Body of pancreas (tissue), 4 donors: ENCODE results near the gene TAGLN2. TPM values are rescaled to one million over a fixed set of nuclear protein-coding genes. Genes with fewer than 3 reads are reported as not detected.

ENCODE experiments used
- ATAC-seq: fragments of 150-250 bp; one replicate; pipeline ENCODE4 v1.9.1; 2016
- DNase-seq, 4 donors: peaks; one replicate each; pipeline ENCODE4 v3.0.0-alpha.2; 2019
- H3K27ac ChIP-seq, 4 donors: fragments of 200-600 bp; sonication (generic); 1 replicate in 3 of 4; 2 replicates in 1 of 4; pipeline versions ENCODE4 v1.5.1 to v1.6.1; 2016 to 2019; ENCODE audit warnings: mild to moderate bottlenecking in 1 of 4, mixed read lengths in 1 of 4, moderate library complexity in 1 of 4
- H3K27me3 ChIP-seq, 2 donors: fragments of 200-600 bp; sonication (generic); one replicate each; pipeline ENCODE4 v1.6.0; 2016; ENCODE audit warnings: mild to moderate bottlenecking in 1 of 2
- H3K36me3 ChIP-seq, 2 donors: fragments of 200-600 bp; sonication (generic); replicated peaks in 1 of 2; 2 replicates each; pipeline ENCODE4 v1.5.1; 2016; ENCODE audit warnings: low read depth in 2 of 2; ENCODE audit not compliant: insufficient read depth in 1 of 2
- H3K4me1 ChIP-seq: fragments of 200-600 bp; sonication (generic); one replicate; pipeline ENCODE4 v1.6.0; 2016
- H3K4me3 ChIP-seq, 2 donors: fragments of 200-600 bp; sonication (generic); 1 replicate in 1 of 2; 2 replicates in 1 of 2; pipeline ENCODE4 v1.5.1; 2016 to 2019
- H3K9me3 ChIP-seq, 3 donors: fragments of 200-600 bp; sonication (generic); 1 replicate in 2 of 3; 2 replicates in 1 of 3; pipeline ENCODE4 v1.5.1; 2016
- POLR2A ChIP-seq, 3 donors: fragments of 450-650 bp; IDR thresholded peaks; one replicate each; pipeline ENCODE4 v1.6.1; 2016; ENCODE audit warnings: antibody characterized with exemption in 3 of 3, mild to moderate bottlenecking in 2 of 3
- WGBS, 2 donors: methylation state at CpG; one replicate each; pipeline ENCODE4 v1.1.5; 2017; 5-methylcytosine and 5-hydroxymethylcytosine counted together
- intact Hi-C: fragments of 100-400 bp; cut with DNase I; formaldehyde crosslinking; loops from one replicate; pipeline ENCODE4 v1.15.1; 2023
- total RNA-seq, 2 donors: library from RNA; depleted of rRNA; stranded (reverse); fragments of >200 nt; gene quantifications; one replicate each; pipeline ENCODE4 v1.1.0, GENCODE V29; 2016
- TF ChIP-seq, protein P1 (sequence below), 7 experiments: fragments of 450-650 bp in 4 of 7; fragments of 200-600 bp in 3 of 7; sonication (generic) in 3 of 7; IDR thresholded peaks; one replicate each; pipeline ENCODE4 v1.5.1; 2016 to 2019; ENCODE audit warnings: antibody characterized with exemption in 7 of 7

Gene TAGLN2
- total RNA-seq, 2 donors from 2014 or later = 63.0 to 118 TPM

DNA sequence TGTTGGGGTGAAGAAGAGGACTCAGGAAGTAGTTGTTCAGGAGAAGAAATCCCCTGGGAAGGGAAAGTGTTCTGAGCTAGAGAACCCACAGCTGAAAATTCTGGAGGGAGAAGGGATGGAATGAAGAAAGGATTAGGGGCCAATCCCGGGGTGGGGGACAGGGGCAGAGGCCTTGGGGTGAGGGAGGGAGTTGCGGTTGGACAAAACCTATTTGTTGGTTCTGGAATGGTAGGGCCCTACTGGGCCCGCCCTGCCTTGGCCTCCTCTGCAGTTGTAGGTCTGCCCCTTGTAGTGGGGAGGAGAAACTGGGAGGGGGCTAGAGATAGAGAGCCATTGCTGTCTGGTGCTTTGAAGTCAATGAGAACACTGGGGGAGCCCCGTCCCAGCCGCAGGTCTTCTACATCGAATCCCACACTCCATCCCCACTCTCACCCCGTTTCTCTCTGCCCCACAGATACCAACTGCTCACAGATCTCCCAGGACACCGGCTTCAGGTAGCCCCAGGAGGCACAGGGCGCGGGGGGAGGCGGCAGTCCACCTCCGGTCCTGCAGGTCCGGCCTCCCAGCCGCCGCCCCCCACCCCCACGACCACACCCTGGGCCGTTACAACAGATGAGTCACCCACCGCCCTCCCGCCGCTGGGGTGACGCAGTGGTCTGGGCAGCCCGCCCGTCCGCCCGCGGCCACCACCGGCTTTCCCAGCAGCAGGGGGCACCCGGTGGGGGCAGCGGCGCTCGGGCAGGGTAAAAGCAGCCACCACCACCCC is 1.1 kb downstream of the TAGLN2 start:
- H3K27ac ChIP-seq = peak overlapping the region; percentile 94 to 99 (median 97)
- ATAC-seq (peak; percentile 68), DNase-seq (peak; percentile 91 to 96 (median 92))
- H3K4me3 ChIP-seq = peak overlapping the region; percentile 49 to 54
- intact Hi-C loops = no loop called here
- H3K36me3 ChIP-seq = peaks cover 0 to 8% of the 10 kb centered on the region in 2 donors
- peak in 1 of 3 donors; percentile 71 for TF ChIP-seq POLR2A (IDR thresholded peaks at IDR 0.05)
- TF ChIP-seq, protein P1, sequence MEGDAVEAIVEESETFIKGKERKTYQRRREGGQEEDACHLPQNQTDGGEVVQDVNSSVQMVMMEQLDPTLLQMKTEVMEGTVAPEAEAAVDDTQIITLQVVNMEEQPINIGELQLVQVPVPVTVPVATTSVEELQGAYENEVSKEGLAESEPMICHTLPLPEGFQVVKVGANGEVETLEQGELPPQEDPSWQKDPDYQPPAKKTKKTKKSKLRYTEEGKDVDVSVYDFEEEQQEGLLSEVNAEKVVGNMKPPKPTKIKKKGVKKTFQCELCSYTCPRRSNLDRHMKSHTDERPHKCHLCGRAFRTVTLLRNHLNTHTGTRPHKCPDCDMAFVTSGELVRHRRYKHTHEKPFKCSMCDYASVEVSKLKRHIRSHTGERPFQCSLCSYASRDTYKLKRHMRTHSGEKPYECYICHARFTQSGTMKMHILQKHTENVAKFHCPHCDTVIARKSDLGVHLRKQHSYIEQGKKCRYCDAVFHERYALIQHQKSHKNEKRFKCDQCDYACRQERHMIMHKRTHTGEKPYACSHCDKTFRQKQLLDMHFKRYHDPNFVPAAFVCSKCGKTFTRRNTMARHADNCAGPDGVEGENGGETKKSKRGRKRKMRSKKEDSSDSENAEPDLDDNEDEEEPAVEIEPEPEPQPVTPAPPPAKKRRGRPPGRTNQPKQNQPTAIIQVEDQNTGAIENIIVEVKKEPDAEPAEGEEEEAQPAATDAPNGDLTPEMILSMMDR (IDR thresholded peaks at IDR 0.05) = peak in 3 of 7 experiments; percentile 12 to 20 (median 15)
- H3K27me3 ChIP-seq = no peaks in the 10 kb centered on the region
- 1 to 5% methylated on average over 7 to 29 of the region's 31 CpGs for WGBS, 2 donors
- no peaks in the 10 kb centered on the region for H3K9me3 ChIP-seq
- H3K4me1 ChIP-seq = peaks cover 60% of the 10 kb centered on the region

DNA sequence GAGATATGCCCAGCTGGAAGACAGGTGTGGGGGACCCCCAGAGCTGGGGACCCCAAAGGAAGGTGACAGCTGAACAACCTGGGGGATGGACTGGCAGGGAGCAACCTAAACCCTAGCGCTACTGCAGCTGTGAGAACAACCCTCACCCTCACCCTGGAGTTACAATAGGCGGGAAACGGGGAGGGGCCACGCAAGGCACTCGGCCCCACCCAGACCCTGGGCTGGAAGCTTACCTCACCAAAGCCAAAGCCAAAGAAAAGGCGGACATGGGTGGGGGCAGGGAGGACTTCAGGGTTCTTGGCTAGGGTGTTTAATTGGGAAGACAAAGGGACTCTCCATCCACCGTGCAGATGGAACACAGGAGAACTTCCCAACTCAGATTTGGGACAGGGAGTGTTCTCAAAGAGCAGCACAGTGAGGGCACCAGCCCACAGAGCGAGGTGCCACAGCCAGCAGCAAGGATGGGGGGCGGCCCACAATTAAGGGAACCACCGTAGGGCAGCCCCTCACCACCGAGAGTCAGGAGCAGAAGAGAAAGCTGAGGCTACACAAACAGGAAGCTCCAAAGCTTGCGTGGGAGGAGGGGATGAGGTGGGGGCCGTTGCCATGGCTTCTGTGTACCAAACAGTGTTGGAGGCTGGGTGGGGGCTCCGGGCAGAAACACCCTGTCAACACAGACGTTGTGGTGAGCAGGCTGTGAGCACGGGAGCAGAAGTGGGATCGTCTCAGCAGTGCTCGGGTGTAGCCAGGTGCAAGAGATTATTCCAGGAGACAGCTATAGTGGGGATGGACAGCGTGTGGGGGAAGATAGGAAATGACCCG is 1.9 kb downstream of the TAGLN2 start:
- 8 to 11% methylated on average over 15 to 20 of the region's 20 CpGs for WGBS, 2 donors

DNA sequence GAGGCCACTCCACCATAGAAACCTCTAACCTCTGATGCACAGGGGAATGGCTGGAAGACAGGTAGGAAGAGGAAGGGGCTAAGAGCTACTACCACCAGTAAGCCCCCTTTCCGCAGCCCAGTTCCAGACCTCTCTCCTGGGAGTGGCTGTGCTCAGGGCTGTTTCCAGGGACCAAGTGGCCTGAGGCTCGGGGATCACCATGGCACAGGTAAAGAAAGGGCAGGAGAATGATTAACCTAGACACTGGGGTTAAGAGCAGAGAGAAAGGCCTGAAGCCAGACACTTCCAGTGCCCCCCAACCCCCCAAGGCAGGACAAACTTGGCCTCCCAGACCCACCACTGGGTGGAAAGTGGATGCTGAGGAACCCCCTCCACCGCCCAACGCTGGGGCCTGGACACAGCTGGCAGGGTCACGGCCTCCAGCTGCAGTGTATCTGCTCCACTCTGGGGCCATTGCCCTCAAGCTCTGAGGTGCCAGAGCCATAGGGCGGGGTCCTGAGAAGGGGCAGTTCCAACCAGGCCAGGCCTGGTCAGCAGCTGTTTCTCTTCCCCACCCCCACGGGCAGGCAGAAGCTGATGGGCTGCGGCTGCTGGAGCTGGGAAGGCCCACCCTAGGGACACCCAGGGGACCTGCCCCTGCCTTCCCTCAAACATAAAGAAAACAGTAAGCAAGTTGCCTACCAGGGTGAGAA is 2.6 kb downstream of the TAGLN2 start:
- ATAC-seq (no peak), DNase-seq (peak; percentile 46 to 58 (median 49))
- Histone ChIP-seq H3K9me3 (no peaks in the 10 kb centered on the region), H3K4me1 (peaks cover 59% of the 10 kb centered on the region), H3K36me3 (peaks cover 4 to 18% of the 10 kb centered on the region in 2 donors), H3K27me3 (no peaks in the 10 kb centered on the region), H3K27ac (peak overlapping the region; percentile 94 to 99 (median 97)), H3K4me3 (no peak overlapping the region)
- intact Hi-C loops = no loop called here
- TF ChIP-seq POLR2A (IDR thresholded peaks at IDR 0.05) = no peak
- TF ChIP-seq, protein P1 (IDR thresholded peaks at IDR 0.05) = no peak
- 31 to 34% methylated on average over 6 to 8 of the region's 8 CpGs for WGBS, 2 donors

More for the DNA sequence above, 1.9 kb downstream of the TAGLN2 start:
- intact Hi-C loops = no loop called here
- Histone ChIP-seq H3K9me3 (no peaks in the 10 kb centered on the region), H3K27ac (peak overlapping the region; percentile 94 to 99 (median 97)), H3K27me3 (no peaks in the 10 kb centered on the region), H3K4me1 (peaks cover 59% of the 10 kb centered on the region), H3K4me3 (peak overlapping the region; percentile 49 to 54), H3K36me3 (peaks cover 4 to 16% of the 10 kb centered on the region in 2 donors)
- peak; percentile 63 for ATAC-seq
- peak; percentile 89 to 93 (median 92) for DNase-seq
- TF ChIP-seq, protein P1 (IDR thresholded peaks at IDR 0.05) = no peak
- TF ChIP-seq POLR2A (IDR thresholded peaks at IDR 0.05) = peak; percentile 65 to 89 (median 68)

- DNase-seq (peak in 2 of 4 donors; percentile 46 to 48), ATAC-seq (no peak)
- Histone ChIP-seq H3K27ac (peak overlapping the region; percentile 94 to 99 (median 97)), H3K36me3 (peaks cover 4 to 18% of the 10 kb centered on the region in 2 donors), H3K4me1 (peaks cover 67% of the 10 kb centered on the region), H3K9me3 (no peaks in the 10 kb centered on the region), H3K27me3 (no peaks in the 10 kb centered on the region), H3K4me3 (no peak overlapping the region)
- 61 to 65% methylated on average over 18 of the region's 18 CpGs for WGBS, 2 donors
- intact Hi-C loops = no loop called here
- no peak for TF ChIP-seq POLR2A (IDR thresholded peaks at IDR 0.05)
- TF ChIP-seq, protein P1 (IDR thresholded peaks at IDR 0.05) = no peak
These were observed 3.4 kb downstream of the TAGLN2 start for GRCh38 chr1:159921700-159922504.
